ENCODE measurements around the gene BSDC1.

Gene BSDC1

DNA sequence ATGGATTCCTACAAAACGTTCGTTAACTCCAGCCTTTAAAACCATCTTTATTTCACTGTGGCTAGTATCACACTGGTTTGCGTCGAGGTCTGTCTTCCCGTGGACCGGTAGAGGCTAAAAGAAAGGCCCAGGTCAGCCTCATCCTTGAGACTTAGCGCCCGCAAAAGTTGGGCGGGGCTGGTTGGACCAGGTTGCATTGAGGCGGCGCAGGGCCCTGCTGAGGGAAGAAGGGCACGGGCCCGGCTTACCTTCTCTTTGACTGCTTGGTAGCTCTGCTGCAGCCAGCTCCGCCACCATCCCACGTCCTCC is 455 bp downstream of the BSDC1 start:
- DNase-seq = peak; percentile 38

DNA sequence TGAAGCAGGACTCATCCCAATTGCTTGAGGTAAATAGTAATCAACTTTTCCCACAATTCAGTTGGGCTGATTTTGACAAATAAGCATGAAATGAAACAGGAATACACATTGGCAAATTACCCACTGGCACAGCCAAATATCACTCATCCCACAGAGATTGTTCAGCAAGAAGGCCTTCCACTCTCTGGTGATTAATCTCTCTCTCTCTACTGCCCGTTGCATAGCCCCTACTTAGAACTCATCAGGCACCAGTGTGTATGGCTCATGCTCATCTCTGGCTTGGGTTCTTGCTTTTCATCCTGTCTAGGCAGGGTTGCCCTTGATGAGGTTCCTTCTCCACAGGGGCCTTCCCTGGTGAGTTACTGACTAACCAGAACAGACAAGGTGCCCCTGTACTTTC is 1.1 kb downstream of the BSDC1 start:
- DNase-seq = no peak

DNA sequence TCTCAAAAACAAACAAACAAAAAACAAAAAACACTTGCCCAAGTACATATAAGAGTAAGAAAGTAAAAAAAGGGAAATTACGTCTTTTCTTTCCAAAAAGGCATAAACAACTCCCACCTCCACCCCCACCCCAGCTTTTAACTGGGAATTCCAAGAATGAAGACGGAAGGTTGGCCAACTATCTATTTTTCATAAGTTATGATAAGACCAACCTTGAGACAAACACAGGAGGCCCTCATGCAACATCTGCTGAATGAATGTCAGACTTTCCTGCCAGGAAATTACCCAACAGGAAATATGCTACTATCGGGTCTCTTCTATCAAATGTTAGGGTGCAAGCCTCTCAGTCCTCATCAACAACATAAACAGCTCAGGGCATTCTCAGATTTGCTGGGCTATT is 1.9 kb downstream of the BSDC1 start:
- no peak for DNase-seq

DNA sequence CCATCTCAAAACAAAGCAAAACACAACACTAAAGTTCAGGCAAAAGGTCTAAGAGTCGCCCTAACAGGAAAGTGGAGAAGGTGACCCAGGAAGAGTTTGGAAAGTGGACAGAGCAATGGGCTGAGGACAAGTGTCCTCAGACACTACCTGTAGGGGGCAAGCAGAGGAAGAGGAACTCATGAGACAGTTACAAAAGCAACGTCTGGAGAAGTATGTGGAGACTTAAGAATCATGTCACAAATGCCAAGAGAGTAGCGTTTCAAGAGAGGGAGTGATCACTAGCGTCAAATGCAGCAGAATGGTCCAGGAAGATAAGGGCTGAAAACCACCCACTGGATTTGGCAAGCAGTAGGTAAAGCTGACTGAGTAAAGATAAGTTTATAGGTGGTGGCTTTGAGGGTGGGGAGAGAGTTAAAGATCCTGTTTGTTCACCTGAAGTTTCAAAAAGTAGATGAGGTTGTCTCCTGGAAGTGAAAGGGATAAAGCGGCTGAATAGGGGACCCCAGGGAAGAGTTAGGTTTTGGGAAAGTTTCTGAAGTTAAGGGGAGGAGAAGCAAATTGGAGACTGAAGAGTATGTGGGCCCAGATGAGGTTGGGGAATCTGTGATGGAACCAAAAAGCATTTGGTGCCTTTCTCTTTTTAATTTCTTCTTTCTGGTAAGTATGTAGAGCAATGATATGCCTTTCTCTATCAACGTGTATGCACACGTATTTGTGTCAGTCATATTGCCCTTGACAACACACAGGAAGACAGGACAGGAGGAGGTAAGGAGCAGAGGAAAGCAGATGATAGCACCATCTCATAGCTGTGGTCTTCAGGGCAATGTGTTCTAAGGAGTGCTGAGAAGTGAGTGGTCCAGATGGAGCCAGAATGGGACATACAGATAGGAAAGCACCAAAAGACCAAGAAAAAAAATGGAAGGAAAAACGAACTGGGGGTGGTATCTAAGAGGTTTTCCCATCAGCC is 3.1 kb downstream of the BSDC1 start:
- no peak for DNase-seq

DNA sequence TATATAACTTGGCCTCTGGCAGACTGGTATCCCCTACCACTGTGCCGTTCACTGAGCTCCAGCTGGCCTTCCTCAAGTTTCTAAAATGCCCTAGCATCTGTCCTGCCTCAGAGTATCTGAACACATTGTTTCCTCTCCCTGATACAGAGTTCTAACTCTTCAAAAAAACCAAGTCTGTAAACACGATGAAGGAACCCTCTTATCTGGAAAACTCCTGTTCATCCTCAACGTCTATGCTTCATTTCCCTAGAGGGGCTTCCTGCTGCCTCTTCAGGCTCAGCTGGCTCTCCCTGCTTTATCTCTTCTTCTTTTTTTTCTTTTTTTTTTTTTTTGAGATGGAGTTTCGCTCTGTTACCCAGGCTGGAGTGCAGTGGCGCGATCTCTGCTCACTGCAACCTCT is 5.6 kb downstream of the BSDC1 start:
- no peak for DNase-seq

DNA sequence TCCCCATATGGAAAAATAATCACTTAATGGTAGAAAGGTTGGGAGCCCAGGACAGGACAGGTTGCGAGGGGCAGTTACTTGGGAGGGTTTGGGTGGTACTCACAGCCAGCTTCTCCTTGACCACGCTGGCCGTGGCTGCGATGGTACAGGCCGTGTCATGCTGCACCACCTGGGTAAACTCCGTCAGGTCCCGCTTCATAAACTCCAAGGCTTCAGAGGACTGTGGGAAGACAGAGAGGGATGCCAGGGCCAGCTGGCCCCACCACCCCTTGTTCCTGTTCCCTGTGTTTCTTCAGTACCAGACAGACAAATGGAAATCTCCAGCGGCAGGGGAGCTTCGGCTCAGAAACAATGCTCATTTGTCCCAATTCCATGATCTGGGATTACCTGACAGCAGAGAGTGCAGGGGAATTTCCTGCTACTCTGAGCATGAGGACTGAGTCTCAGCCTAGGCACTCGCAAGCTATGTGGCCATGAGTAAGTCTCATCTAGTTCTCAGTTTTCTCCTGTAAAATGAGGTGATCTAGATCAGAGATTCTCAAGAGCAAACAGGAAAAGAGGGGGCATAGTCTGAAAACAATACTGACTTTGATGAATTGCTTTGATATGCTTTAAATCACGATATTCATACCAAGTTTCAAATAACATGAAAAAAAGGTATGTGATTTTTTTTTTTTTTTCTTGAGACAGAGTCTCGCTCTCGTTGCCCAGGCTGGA is 7.4 kb downstream of the BSDC1 start:
- no peak for DNase-seq

DNA sequence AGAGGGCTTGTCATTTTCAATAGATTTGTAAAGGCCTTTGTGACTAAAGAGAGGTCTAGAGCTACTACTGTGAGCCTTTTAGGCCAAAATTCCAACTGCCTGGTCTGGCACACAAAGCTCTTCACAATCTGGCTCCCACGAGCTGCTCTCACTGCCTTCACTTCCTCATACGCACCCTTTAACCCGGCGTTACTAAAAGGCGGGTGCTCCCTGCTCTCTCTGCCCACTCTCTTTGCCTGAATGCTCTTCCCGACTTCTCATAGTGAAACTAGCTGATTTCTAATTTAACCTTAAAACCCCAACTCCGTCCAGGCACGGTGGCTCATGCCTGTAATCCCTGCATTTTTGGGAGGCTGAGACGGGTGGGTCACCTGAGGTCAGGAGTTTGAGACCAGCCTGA is 14.2 kb downstream of the BSDC1 start:
- DNase-seq = no peak

DNA sequence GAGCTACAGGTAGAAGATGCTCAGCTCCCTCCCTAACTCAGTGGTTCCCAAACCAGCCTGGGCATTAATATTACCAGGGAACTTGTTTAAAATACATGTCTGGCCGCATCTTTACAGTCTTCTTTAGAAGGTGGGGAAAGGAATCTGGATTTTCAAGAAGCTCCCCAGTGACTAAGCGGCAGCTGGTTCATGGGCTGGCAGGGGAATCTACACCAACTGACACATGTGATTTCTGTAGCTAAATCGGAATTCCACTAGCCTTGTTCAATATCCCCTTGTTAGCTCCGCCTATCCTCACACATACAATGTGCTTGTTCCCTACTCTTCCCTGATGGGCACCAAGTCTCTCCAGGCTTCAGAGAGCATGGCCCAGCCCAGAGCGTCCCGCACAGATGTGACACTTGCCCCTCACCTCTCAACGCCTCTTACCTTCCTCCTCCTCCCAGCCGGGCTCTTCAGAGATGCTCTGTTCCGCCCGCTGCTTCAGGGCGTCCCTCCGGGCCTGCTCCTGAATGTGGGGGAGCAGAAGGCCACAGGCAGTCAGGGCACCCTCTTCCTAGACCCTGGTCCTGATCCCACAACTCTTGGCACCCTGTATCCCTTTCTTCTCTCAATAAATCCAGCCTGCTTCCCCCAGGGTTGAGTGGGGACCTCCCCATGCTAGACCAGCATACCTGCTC is 16.6 kb downstream of the BSDC1 start:
- DNase-seq = no peak

DNA sequence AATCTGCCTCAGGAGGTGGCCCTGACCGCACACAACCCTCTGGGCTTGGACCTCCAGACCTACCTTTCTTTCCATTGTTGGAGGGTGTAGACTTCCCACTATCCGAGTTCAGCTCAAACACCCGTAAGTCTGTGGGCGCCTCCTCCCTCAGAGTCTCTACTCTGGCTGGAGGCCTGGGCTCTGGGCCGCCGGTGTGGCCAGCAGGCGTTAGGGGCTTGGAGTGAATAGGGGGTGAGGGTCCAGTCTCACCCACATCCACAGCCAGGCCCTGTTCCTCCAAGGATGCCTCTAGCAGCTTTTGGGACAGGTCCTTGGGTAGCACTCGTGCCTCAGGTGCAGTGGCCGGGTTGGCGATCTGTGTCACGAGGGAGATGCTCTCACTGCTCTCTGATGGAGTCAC is 18.0 kb downstream of the BSDC1 start:
- DNase-seq = no peak

DNA sequence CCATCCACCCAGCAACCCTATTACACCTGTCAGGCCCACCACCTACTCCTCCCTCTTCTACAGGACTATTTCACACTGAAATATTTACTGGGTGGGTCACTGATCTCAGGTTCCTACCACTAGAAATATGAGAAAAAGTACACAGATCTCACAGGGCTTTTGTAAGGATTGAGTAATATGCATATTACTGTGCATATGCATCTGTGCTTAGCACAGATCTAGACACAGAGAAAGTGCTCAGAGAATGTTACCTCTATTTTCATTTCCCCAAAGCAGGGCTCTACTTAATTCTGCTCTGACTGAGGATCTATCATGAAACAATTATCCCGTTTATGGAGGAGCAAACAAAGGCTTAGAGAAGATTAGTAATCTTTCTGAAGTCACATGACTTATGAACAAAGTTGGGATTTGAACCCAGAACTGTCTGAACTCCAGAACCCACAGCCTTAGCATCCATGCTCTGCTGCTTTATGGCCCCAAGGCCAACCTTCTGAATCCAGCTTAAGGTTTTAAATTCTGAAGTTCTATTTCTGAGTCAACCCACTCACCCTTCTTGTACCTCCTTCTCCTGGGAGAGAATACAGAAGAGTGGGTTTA is 20.1 kb downstream of the BSDC1 start:
- DNase-seq = no peak

DNA sequence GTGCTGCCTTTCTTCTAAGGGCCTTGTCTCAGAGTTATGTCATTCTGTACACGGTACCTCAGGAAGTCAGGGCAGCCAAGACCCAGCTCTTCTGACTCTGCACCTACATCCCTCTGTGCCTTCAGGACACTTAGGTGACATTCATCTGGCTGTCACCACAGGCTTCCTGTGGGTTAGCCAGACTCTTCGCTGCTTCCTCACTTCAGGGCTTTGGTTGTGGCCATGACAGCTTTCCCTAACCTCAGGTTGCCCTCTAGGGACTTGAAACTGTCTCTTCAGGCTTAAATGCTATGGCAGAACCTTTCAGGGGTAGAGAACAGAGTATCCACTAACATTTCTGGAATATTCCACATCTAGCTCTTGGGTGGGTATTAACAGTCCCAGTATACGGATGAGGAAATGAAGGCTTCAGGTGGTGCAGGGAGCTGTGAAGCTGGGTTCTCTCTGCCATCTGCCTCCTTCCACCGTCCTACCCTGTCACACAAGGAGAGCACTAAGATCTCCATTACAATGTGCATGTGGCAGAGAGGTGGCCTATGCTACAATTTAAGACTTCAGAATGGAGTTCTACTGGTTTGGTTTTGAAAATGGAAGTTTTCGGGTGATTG is 22.0 kb downstream of the BSDC1 start:
- peak; percentile 36 for DNase-seq

DNA sequence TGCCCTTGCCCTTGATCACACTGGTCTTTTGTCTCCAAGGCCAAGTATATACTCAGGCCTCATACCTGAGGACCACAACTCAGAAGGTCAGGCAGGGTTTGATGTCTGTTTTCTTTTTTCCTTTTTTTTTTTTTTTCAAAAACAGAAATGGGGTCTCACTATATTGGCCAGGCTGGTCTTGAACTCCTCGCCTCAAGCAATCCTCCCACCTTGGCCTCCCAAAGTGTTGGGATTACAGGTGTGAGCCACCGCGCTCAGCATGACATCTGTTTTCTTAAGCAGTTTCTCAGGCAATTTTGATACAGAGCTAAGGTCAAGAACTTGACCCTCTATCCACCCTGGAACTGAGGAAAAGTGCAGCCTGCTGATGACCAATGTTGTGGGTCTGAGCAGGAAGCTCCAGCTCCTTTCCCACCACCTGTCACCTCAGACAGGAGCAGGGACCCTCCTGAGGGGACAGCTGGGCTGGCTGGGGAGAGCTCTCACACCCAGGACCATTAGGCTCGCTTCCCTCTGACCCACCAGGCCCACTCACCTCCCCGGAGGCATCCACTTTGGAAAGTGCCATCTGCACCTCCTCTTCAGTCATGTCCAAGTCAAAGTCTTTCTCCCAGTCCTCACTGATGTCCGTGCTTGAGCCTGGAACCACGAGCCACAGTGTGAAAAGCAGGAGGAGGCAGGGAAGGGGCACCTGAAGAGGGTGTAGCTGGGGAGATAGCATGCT is 26.2 kb downstream of the BSDC1 start:
- no peak for DNase-seq

DNA sequence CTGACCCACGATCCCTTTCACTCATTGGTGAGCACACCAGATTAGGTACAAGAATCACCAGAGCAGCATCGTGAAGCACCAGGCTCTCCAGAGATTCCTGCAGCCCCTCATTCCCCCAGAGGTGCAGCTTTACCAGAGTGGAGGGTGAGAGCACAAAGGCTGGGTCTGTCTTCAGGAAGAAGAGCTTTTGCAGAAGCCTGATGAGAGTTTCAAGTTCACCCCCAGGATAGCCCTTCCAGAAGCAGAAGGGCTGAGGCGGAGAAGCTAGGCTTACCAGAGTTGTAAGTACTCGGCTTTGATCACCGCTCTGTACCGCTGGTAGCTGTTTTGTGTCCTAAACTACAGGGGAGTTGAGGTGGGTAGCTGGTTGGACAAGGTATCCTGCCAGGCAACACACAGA is 28.8 kb downstream of the BSDC1 start:
- DNase-seq = no peak

DNA sequence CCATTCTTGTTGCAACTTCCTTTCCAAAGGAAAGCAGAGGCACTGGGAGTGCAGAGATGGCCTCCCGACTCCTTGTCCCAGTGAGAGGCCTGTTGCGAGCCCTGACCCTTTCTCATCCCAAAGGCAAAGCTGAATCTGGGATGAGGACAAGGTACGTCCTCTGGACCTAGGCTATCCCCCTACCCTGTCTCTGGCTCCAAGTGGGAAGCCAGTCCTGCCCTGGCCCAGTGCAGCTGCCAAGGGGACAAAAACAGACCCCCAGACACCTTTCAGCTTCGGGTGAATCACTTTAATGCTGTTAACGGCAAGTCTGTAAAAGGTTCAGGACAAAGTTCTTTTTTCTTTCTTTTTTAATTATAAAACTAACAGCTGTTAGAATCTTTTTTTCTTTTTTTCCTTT is 29.4 kb downstream of the BSDC1 start:
- DNase-seq = no peak

DNA sequence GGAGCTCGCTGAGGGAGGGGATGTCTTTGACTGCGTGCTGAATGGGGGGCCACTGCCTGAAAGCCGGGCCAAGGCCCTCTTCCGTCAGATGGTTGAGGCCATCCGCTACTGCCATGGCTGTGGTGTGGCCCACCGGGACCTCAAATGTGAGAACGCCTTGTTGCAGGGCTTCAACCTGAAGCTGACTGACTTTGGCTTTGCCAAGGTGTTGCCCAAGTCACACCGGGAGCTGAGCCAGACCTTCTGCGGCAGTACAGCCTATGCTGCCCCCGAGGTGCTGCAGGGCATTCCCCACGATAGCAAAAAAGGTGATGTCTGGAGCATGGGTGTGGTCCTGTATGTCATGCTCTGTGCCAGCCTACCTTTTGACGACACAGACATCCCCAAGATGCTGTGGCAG is 30.5 kb downstream of the BSDC1 start:
- DNase-seq = no peak

DNA sequence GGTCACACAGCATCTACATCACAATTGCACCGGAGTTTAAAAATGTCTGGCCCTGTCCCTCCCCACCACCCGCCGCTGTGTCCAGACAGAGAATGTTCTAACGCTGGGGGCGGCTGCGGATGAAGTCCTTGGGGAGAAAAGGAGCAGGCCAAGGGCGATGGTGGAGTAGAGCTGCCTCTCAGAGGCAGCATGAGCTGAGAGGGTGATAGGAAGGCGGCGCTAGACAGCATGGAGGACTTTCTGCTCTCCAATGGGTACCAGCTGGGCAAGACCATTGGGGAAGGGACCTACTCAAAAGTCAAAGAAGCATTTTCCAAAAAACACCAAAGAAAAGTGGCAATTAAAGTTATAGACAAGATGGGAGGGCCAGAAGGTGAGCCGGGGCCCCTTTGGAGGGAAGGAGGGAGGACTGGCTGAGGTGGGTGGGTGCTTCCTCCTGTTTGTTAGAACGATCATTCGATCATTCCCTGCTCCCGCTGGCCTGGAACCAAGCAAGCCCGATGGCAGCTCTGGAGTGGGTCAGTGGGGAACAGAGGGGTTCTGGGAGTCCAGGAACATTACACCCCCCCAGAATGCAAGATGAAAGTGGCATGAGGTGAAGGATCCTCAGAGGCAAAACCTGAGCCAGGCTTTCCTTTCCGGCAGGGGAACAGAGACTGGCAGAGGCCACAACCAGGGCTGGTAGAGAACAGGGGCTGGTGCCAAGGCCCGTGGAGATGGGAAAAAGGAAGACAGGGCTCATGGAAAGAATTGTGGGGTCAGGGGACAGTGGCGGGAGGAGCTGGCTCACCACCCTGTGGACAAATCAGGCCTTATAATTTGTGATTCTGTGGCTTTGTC is 31.5 kb downstream of the BSDC1 start, which contains the start of the genes FAM229A and TSSK3:
Gene FAM229A (minus strand): TSS at position 12 of the 840 bp plus-strand sequence. CDS start 394 bp downstream, outside the sequence.
Gene TSSK3 (plus strand): TSS at position 66 of the 840 bp plus-strand sequence. CDS start 163 bp downstream, at position 229.
- no peak for DNase-seq

DNA sequence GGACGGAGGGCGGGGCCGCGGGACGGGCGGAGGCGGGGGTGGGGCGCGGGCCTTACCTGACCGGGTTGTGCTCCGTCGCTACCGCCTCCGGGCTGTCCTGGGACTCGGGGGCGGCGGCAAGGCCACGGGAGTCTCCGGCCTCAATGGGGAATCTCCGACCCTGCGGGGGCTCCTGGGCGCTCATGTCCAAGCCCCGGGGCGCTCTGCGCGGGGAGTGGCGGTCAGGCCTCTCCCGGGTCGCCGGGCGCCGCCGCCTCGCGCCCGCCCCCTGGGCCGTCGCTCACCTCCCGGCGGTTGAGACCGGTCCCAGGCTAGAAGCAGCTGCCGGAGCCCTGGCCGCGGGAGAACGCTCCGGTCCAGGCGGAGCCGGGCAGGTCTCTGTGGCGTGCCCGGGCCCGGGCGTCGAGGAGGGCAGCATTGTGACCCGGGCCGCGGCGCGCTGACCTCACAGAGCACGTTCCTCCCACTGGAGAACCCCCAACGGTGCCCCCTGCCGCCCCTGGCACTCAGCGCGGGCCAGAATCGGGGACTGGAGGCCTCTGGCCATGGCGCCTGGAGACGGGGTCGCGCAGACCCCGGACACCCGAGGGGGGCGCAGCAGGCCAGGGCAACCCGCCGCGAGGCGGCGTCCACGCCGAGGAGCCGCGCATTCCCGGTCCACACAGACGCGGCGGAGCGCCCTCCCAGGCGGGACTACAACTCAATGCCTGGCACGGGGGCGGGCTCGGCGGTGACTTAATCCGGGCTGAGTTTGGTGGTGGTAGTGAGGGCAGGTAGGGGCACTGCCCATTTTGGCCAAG is 32.4 kb downstream of the BSDC1 start:
- DNase-seq = peak; percentile 29

DNA sequence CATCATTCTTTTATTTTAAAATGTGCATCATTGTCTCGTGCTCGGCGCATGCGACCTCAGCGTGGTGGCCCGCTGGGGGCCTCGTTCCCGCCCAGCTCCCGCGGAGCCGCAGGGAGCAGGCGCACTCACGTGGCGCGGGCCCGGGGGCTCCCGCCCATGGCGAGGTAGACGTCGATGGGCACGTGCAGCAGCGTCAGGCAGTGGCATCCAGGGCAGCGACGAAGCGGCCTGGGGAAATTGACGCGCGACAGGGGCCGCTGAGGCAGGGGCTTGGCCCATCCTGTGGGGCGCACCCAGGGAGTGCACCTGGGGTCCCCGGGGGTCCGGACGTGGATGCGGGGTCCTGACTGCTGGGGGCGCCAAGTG is 33.0 kb downstream of the BSDC1 start:
- no peak for DNase-seq

DNA sequence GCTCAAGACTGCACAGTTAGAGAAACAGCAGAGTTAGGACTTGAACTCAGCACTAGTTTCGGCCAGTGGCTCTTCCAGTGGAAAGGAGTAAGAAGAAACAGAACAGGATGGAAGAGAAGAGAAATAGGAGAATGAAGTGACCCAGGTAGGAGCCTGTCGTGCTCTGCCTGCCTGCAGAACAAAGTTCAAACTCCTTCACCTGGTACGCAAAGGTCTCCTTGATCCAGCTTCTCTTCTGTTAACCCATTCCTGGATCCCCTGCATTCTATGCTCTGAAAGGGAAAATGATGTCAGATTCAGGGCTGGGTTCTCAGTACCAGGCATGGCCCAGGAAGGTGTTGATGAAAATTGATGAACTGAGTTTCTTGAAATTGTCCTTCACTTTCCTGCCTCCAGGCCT is 35.8 kb downstream of the BSDC1 start:
- DNase-seq = no peak

DNA sequence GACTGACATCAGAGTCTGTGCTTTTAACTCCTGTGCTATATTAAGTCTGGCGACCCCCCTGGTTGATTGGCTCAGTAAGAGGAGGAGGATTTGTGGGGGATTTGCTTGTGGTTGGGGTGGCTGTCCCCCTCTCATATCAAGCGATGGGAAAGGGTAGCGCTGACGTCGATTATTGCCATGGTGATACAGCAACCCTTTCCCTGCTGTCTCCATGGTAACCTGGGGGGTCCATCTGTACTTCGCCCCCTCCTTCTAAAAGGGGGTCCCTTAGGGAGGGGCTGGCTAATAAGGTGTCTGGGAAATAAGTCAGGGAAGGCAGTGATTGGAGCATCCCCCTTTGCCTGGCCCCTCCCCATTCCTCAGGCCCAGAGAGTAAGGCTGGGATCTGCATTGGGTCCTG is 36.6 kb downstream of the BSDC1 start:
- no peak for DNase-seq
